OCI-LY1 (cell line): Measurements from ENCODE around the gene EFNB2.

ENCODE experiments used
- H2AFZ ChIP-seq: fragments of 200-600 bp; sonication (generic), shearing (Covaris generic); 2 replicates; pipeline ENCODE4 v1.6.0; 2014; ENCODE audit warnings: antibody characterized with exemption, mild to moderate bottlenecking, low read length
- H3F3A ChIP-seq: fragments of 200-600 bp; sonication (generic), shearing (Covaris generic); 2 replicates; pipeline ENCODE4 v1.6.0; 2014; ENCODE audit warnings: mild to moderate bottlenecking, antibody characterized with exemption, low read length, moderate library complexity; ENCODE audit not compliant: insufficient read depth
- H3K27ac ChIP-seq: fragments of 200-600 bp; sonication (generic); 2 replicates; pipeline ENCODE4 v1.5.1; 2014; ENCODE audit warnings: low read length, mixed run types, mild to moderate bottlenecking, low read depth; ENCODE audit not compliant: poor library complexity, severe bottlenecking
- H3K27me3 ChIP-seq: fragments of 200-600 bp; sonication (generic); 2 replicates; pipeline ENCODE4 v1.6.0; 2014; ENCODE audit warnings: antibody characterized with exemption, mild to moderate bottlenecking, low read length, moderate library complexity; ENCODE audit not compliant: insufficient read depth
- H3K36me3 ChIP-seq: fragments of 200-600 bp; sonication (generic); 2 replicates; pipeline ENCODE4 v1.6.1; 2014; ENCODE audit warnings: mild to moderate bottlenecking, antibody characterized with exemption, low read length, moderate library complexity, mixed read lengths; ENCODE audit not compliant: insufficient read depth
- H3K4me1 ChIP-seq: fragments of 200-600 bp; sonication (generic); 2 replicates; pipeline ENCODE4 v1.5.1; 2014; ENCODE audit warnings: mild to moderate bottlenecking, low read length, moderate library complexity; ENCODE audit not compliant: insufficient read depth, severe bottlenecking
- H3K4me2 ChIP-seq: fragments of 200-600 bp; sonication (generic), shearing (Covaris generic); 2 replicates; pipeline ENCODE4 v1.6.1; 2014; ENCODE audit warnings: low read length
- H3K4me3 ChIP-seq: fragments of 200-600 bp; sonication (generic); 2 replicates; pipeline ENCODE4 v1.5.1; 2014; ENCODE audit warnings: low read length, low read depth, mild to moderate bottlenecking, mixed read lengths; ENCODE audit not compliant: poor library complexity, severe bottlenecking
- H3K79me2 ChIP-seq: fragments of 200-600 bp; shearing (Covaris generic); 2 replicates; pipeline ENCODE4 v1.6.1; 2016; ENCODE audit warnings: mixed run types, low read length, mixed read lengths; ENCODE audit not compliant: insufficient read depth
- H3K9ac ChIP-seq: fragments of 200-600 bp; sonication (generic), shearing (Covaris generic); 2 replicates; pipeline ENCODE4 v1.6.1; 2014; ENCODE audit warnings: mild to moderate bottlenecking, low read length, mixed read lengths
- H3K9me2 ChIP-seq: fragments of 200-600 bp; sonication (generic), shearing (Covaris generic); 2 replicates; pipeline ENCODE4 v1.6.1; 2014; ENCODE audit warnings: low read depth, mild to moderate bottlenecking, low read length, mixed read lengths
- H3K9me3 ChIP-seq: fragments of 200-600 bp; shearing (Covaris generic); 2 replicates; pipeline ENCODE4 v1.6.1; 2014; ENCODE audit warnings: low read length, mixed read lengths
- H4K20me1 ChIP-seq: fragments of 200-600 bp; sonication (generic), shearing (Covaris generic); 2 replicates; pipeline ENCODE4 v1.6.0; 2016; ENCODE audit warnings: mild to moderate bottlenecking, low read length; ENCODE audit not compliant: insufficient read depth
- EZH2 ChIP-seq: fragments of 200-600 bp; sonication (generic), shearing (Covaris generic); IDR thresholded peaks from 2 replicates; pipeline ENCODE4 v1.8.0; 2017; ENCODE audit warnings: borderline replicate concordance, mixed run types, mild to moderate bottlenecking, antibody characterized with exemption, low read length, moderate library complexity, mixed read lengths
- TF ChIP-seq, protein P1 (sequence below): fragments of 200-600 bp; sonication (generic), shearing (Covaris generic); IDR thresholded peaks from 2 replicates; pipeline ENCODE4 v1.5.1; 2017; ENCODE audit warnings: mild to moderate bottlenecking, antibody characterized with exemption, low read length, moderate library complexity, mixed read lengths

EFNB2 gene

DNA sequence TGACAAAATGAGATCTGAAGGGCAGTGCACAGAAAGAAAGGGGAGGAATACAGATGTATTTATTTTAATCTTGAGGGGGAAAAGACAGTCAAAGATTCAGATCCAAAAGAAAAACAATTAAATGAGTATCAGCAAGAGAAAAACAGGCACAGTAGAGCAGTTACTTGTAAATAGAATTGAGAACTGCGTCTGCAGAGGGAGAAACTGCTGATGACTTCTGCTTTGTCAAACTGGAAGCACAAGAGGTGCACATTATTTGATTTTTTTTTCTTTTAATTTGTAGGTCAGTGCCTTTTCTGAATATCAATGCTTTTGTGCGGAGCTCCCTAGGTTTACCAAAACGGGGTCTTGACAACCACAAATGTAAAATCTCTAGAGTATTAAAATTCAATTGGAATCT, 37.3 kb downstream of the EFNB2 start:
- H3K4me1 ChIP-seq, result no peaks in the 10 kb centered on the region
- H4K20me1 ChIP-seq, result no peaks in the 10 kb centered on the region
- no peaks in the 10 kb centered on the region for H3K79me2 ChIP-seq

DNA sequence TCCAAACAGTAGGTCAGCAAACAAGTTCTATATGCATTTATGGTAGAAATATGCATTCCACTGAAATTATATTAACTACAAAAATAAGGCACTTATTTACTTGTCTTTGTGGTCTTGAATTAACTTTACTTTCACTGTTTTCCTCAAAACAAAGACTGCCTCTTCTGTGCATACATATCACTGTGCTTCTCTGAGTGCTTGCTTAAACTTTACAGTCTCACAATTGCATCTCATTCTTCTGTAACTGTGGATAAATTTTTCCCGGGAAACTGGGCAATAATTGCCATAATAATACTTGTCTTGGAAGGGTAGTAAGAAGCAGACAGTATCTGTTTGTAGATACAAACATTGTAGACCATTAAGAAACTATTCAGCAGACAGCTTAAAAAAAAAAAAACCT, 38.4 kb downstream of the EFNB2 start:
- no peak overlapping the region for H3K9ac ChIP-seq
- no peaks in the 10 kb centered on the region for H3K9me2 ChIP-seq
- H3K9me3 ChIP-seq, result no peaks in the 10 kb centered on the region
- no peaks in the 10 kb centered on the region for H3K27me3 ChIP-seq
- no peak overlapping the region for H3K4me2 ChIP-seq
- H3K27ac ChIP-seq, result no peak overlapping the region
- no peaks in the 10 kb centered on the region for H3K36me3 ChIP-seq
- no peaks in the 10 kb centered on the region for H3F3A ChIP-seq
- no peak overlapping the region for H2AFZ ChIP-seq
- no peaks in the 10 kb centered on the region for H3K79me2 ChIP-seq
- TF ChIP-seq EZH2, result no peak
- TF ChIP-seq, protein P1, sequence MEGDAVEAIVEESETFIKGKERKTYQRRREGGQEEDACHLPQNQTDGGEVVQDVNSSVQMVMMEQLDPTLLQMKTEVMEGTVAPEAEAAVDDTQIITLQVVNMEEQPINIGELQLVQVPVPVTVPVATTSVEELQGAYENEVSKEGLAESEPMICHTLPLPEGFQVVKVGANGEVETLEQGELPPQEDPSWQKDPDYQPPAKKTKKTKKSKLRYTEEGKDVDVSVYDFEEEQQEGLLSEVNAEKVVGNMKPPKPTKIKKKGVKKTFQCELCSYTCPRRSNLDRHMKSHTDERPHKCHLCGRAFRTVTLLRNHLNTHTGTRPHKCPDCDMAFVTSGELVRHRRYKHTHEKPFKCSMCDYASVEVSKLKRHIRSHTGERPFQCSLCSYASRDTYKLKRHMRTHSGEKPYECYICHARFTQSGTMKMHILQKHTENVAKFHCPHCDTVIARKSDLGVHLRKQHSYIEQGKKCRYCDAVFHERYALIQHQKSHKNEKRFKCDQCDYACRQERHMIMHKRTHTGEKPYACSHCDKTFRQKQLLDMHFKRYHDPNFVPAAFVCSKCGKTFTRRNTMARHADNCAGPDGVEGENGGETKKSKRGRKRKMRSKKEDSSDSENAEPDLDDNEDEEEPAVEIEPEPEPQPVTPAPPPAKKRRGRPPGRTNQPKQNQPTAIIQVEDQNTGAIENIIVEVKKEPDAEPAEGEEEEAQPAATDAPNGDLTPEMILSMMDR, result no peak
- no peaks in the 10 kb centered on the region for H3K4me1 ChIP-seq
- H4K20me1 ChIP-seq, result no peaks in the 10 kb centered on the region
- no peak overlapping the region for H3K4me3 ChIP-seq

More for the DNA sequence above, 37.3 kb downstream of the EFNB2 start:
- H3K9me3 ChIP-seq, result no peaks in the 10 kb centered on the region
- no peaks in the 10 kb centered on the region for H3F3A ChIP-seq
- H3K4me2 ChIP-seq, result no peak overlapping the region
- H3K27ac ChIP-seq, result no peak overlapping the region
- H3K27me3 ChIP-seq, result no peaks in the 10 kb centered on the region
- no peaks in the 10 kb centered on the region for H3K9me2 ChIP-seq
- H3K36me3 ChIP-seq, result no peaks in the 10 kb centered on the region
- H3K9ac ChIP-seq, result no peak overlapping the region
- no peak overlapping the region for H3K4me3 ChIP-seq
- TF ChIP-seq, protein P1, result no peak
- no peak for TF ChIP-seq EZH2
- H2AFZ ChIP-seq, result no peak overlapping the region

DNA sequence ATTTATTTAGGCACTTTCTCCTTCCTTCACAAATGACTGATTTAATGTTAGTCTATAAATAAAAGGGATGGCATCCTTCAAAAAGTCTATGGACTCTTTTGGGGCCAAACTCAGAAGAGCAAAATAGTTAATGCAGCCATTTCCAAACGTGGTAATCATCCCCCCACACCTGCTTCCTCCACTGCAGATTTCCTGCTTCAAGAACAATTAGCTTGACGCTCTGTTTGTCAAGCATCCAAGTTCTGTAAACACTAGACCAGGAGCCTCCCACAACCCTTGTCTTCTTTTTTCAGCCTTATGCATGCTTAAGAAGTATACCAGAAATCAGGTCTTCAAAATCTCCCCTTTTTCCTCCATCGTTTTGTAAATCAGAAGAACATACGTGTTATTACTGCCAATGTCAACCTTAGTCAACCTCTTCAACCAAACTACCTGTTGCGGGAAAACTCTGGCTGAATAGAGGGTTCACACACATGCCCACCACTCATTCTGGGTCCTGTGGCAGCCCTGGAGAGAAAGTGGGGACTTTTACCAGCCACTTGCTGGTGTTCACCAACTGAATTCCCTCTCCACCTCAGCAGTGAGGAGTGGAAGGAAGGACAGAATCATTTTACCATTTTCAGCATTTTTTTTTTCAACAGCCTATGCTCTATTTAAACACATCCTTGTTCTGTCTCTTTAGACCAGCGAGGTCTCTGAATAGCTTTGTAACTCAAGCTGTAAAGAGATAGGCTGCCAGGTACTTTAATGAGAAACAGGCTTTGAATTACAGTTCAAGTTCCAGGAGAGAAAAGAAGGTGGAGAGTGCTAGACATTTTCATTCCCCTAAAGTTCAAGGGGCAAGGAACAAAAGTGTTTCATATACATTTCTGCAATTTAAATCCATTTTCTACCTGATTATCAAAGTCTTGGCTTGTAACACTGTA, 39.1 kb downstream of the EFNB2 start:
- H3K36me3 ChIP-seq, result no peaks in the 10 kb centered on the region
- no peak overlapping the region for H2AFZ ChIP-seq
- H3K9me2 ChIP-seq, result no peaks in the 10 kb centered on the region
- no peaks in the 10 kb centered on the region for H3K9me3 ChIP-seq
- H4K20me1 ChIP-seq, result no peaks in the 10 kb centered on the region
- H3K27ac ChIP-seq, result no peak overlapping the region
- no peaks in the 10 kb centered on the region for H3K4me1 ChIP-seq
- no peak overlapping the region for H3K4me2 ChIP-seq
- H3K9ac ChIP-seq, result no peak overlapping the region
- H3K79me2 ChIP-seq, result no peaks in the 10 kb centered on the region
- H3F3A ChIP-seq, result no peaks in the 10 kb centered on the region
- H3K4me3 ChIP-seq, result no peak overlapping the region
- no peak for TF ChIP-seq EZH2
- TF ChIP-seq, protein P1, result no peak
- no peaks in the 10 kb centered on the region for H3K27me3 ChIP-seq
